HG03575 (cell line): Measurements from ENCODE around the gene MITD1.
"Not testable (repeated sequence)": the region's sequence is repeated elsewhere in the genome, so short reads cannot be mapped to it uniquely, and the experiment has no call there.

Source experiments
- ATAC-seq: cut with Tn5 transposase; IDR thresholded peaks from one replicate; pipeline ENCODE4 v1.9.1; 2021; ENCODE audit not compliant: unreplicated experiment, insufficient number of reproducible peaks, low FRiP score; ENCODE audit errors: extremely low read depth

Gene MITD1

DNA sequence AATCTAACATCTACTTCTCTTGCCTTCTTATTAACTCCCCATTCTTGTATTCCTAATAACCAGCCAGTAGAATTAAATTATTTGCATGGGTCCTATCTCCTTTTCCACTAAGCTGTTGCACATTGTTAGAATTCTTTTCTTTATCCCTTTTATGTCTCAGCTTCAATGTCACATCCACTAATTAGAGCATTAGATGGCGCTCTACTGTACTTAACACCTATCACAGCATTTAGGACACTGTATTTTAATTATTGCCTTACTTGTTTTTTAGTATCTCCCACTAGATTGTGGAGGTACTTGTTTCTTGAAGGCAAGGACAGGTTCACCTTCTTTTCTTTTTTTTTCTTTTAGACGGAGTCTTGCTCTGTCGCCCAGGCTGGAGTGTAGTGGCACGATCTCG lies 22.3 kb downstream of the MITD1 start:
- ATAC-seq, result no peak

DNA sequence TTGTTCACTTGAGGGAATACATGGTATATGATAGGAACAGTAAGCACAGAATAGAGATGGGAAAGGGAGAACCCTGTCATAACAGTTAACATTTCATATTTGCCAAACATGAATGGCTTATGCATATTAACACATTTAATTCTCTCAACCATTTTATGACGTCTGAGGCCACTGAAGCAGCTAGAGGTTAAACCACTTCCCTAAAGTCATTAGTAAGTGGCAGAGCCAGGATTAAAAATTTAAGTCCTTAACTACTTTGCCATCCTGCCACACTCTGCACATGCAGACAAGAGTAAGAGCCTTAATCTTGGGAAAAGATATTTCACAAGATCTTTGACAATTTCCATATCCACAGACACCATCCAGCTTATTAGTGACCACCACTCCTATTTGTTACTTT lies 24.0 kb downstream of the MITD1 start:
- ATAC-seq, result no peak

DNA sequence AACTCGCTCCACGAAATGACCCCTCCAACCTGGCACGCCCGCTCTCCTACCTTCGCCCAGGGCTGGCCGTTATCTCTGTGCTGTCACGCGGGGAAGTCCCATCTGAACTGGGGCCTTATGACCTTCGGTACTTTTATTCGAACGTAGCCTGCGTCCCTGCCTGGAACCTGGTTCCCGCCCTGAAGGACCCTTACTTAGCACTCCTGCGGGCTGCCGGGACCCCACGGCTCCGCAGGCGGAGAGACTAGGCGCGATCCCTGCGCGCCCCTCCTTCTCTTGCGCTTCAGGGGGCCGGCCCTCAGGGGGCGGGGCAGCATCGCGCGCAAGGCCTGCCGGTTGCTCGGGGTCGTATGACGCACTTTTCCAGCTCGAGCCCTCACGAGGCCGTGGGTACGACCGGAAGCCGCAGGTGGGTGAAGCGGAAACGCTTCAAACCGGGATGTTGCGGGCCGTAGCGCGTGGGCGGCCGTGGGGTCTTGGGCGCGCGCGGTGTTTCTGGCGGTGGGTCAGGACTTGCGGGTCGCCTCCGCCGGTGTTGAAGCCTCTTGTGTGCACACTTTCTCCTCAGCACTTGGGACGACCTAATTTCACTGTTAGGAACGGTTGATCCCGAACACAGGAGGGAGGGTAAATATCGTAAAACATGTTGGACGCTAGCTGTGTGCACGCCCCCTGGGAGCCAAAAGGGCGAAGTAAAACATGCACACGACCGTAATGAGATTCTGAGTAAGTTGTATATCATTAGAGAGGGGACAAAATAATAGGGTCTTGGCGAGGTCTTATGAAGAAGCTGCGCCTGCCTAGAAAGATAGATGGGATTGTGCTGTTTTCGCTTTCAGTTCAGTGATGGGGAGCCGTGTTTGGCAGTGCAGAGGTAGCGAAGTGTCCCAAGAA lies 26.0 kb downstream of the MITD1 start, which contains the start of the genes LIPT1 and TSGA10:
Gene LIPT1, plus strand, starts transcription at position 325 of the 894 bp plus-strand sequence. CDS start 6,991 bp downstream, outside the sequence.
Gene TSGA10, minus strand, starts transcription at position 300 of the 894 bp plus-strand sequence. CDS start 45,503 bp downstream, outside the sequence.
- ATAC-seq, result peak; percentile 47

DNA sequence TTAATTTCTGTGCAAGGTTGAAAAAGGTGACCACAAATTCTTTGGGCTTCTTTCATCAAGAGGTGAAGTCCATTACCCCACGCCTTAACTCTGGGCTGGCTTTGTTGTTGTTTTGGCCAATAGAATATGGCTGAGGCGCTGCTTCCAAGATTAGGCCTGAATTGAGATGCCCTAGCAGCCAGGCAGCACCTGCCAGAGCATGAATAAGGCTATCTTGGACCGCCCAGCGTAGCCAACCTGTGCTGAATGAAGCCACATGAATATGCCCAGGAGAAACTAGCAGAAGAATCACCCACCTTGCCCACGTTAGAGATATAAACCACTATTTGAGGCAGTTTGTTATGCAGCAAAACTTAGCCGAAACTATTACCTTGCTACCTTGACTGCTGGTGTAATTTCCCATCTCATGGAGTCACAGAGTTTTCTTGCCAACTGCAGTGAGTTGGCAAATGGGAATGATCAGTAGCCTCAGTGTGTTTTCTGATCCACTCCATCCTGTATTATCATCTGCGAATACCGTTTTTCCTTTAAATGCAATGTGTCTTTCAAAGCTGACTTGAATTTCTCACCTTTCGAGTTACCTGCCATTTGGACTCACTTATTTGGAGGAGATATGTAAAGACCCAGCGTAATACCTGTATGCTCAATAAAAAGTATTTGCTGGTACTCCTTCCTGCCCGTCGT lies 26.8 kb downstream of the MITD1 start:
- no peak for ATAC-seq

DNA sequence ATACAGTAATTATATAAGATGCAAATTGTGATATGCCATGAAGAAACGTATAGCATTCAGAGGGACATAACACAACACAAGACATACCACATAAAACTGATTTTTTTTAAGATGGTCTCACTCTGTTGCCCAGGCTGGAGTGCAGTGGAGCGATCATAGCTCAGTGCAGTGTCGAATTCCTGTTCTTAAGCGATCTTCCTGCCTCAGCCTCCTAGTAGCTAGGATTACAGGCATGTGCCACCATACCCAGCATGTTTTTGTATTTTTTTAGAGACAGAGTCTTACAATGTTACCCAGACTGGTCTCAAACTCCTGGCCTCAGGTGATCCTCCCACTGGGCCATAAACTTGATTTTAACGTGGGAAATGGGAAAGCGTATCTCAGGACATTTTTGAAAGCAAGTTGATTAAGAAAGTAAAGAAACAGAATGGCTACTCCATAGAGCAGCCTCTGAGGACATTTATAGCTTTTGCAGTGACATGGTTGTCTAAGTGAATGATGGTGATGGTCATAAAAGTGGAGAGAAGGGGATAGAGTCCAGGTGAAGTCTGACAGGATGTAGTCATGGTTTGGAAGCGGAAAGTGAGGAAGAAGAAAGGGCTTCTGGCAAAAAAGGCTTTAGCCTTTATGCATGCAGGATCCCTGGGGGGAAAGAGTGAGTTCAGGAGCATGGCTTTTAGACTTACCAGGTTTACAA lies 28.5 kb downstream of the MITD1 start:
- no peak for ATAC-seq

DNA sequence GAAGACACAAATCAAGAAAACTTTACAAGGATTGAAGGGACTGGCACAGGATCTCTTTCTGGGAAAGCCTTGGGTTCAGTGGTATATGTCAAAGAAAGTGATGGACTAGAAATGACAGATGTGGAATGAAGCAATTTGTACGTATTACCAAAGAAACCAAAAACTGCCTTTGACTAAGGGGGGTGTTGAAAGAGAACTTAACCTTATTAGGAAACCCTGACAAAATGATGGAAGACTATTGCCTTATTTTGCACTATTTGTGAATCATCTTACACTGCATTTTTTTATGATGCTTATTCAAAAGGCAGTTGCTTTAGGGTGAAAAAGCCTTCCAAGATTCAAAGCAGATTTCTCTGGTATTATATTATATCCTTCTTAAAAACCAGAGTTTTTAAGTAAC lies 30.2 kb downstream of the MITD1 start:
- no peak for ATAC-seq

DNA sequence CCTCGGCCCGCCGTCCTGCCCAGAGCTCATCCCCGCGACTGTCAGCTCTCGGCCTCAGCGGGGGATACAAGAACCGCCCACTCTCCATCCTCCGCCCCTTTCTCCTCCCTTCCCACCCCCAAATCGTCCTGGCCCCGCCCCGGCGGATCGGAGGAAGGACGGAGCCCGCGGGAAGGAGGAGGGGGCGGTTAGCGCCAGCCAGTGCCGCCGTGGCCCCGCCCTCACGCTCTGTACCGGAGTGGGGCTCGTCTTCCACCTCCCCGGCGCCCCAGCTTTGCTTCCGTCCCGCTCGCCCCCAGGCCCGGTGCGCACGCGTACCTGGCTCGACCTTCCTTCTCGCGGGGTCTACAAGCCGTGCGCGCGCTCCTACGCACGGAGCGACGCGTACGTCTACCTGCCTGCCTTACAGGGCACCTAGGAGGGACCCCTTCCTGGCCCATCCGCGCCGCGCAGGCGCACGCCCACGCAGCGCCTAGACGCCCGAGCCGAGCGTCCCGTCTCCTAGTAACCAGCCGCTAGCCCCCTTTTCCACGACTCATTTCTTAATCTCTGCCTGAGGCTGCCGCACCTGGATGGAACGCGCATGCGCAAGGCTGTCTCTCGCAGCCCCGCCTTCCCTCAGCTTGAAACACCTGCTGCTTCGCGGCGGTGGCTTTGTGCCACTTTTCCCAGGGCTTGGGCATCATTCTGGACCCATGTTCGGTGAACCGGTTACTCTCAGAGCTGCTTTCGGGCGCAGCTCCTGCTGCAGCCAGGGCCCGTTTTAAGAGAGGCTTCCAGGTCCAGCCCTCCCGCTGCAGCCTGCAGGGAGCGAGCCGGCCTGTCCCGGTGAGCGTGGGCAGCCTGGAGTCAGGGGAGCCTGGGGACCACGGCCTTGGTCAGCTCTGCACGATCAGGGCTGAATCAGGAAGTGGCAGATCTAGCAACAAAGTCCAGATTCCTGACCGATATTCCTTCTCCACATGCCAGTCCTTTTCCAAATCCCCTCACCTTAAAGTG lies 39.4 kb downstream of the MITD1 start, which contains the start of gene C2orf15:
Gene C2orf15, plus strand, starts transcription at position 598 of the 999 bp plus-strand sequence. CDS start 8,852 bp downstream, outside the sequence.
- ATAC-seq, result peak; percentile 52

DNA sequence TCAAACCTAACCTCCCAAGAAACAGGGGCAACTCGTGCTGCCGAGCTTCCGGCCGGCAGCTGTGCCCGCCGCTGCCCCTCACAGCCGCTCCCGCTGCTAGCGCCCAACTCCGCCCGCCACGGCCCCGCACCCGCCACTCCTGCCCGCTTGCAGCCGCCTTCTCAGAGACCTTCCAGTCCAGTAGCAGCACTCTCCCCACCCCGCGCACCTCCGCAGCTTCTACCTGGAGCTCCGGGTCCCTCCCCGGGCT lies 40.1 kb downstream of the MITD1 start:
- ATAC-seq, result peak; percentile 1

DNA sequence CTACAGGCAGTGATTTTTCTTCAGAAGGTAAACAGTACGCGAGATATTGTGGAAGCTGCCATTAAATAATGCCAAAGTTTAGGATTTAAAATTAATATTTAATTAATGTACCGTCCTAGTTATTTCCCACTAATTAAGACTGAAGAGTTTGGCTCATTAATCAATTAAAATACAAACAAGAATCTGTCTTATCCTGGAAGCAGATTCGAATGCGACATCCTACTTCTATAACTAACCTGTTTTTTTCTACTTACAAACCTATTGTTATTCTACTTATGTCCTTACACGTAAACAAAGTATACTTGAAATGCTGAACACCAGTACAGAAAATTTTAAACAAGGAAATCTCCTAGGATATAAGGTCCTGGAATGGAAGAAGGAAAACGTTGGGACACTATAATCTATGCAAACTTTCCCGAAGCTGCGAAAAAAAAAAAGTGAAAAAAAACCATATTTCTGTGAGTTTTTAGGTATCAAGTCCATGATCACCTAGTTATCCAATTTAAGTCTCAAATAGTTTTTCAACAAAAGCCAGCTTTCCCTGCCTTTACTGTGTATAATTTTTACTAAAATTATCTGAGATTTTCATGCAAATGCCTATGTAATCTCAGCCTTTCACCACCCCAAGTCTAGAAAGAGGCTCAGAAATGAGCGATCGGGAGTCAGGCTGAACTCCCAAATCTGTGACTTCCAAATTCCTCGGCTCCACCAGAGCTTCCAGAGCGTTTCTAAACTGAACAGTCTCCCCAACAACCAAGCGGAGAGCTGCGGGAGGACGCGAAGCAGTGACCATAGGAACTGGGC lies 40.6 kb downstream of the MITD1 start:
- ATAC-seq, result no peak

DNA sequence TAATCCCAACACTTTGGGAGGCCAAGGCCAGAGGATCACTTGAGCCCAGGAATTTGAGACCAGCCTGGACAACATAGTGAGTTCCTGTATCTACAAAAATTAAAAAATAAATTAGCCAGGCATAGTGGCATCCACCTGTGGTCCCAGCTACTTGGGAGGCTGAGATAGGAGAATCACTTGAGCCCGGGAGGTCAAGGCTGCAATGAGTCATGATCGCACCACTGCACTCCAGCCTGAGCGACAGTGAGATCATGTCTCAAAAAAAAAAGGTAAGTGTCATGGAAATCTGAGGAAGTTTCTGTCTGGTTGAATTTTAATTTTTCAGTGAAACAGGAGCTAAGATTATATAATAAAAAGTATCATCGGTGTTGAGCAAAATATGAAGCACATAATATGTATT lies 41.9 kb downstream of the MITD1 start:
- no peak for ATAC-seq

DNA sequence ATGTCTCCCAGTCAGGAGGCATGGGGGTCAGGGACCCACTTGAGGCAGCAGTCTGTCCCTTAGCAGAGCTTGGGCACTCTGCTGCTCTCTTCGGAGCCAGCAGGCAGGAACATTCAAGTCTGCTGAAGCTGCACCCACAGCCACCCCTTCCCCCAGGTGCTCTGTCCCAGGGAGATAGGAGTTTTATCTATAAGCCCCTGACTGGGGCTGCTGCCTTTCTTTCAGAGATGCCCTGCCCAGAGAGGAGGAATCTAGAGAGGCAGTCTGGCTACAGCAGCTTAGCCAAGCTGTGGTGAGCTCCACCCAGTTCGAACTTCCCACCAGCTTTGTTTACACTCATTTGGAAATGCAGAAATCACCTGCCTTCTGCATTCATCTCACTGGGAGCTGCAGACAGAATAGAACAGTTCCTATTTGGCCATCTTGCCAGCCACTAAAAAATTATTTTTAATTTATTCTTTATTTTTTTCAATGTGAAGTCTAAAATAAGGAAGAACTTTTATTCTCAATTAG lies 45.8 kb downstream of the MITD1 start:
- not testable (repeated sequence) for ATAC-seq

DNA sequence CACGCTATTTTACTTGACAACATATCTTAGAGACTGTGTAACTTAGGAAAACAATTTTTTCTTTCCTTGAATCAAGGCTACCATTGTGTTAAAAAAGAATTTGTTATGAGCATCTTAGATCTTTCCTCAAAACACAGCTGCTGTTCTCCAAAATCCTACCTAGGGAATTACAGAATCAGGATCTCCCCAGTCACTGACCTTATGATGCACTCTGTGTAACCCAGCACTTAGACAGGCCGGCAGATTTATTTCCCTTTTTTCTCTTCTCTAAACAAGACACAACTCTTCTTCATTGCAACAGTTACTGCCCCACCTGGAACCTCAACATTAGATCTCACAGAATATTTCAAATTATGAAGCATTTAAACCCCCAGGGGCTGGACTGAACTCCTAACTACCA lies 52.9 kb downstream of the MITD1 start:
- no peak for ATAC-seq
